ENCODE results near the gene SNED1.

The SNED1 gene

DNA sequence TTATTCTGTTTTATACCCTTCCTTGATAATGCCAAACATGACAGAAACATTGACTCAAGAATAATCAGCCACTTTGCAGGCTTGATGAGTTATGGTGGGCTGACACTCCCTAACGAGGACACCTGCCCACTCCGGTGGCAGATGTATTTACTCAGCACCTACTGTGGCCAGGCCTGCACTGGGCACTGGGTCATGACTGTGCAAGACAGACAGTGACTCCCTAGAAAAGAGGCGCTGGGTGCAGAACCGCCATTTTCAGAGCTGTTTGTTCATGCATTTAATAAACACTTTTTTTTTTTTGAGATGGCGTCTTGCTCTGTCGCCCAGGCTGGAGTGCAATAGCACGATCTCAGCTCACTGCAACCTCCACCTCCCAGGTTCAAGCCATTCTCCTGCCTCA is 32.5 kb downstream of the SNED1 start:
- DNase-seq, result no peak

DNA sequence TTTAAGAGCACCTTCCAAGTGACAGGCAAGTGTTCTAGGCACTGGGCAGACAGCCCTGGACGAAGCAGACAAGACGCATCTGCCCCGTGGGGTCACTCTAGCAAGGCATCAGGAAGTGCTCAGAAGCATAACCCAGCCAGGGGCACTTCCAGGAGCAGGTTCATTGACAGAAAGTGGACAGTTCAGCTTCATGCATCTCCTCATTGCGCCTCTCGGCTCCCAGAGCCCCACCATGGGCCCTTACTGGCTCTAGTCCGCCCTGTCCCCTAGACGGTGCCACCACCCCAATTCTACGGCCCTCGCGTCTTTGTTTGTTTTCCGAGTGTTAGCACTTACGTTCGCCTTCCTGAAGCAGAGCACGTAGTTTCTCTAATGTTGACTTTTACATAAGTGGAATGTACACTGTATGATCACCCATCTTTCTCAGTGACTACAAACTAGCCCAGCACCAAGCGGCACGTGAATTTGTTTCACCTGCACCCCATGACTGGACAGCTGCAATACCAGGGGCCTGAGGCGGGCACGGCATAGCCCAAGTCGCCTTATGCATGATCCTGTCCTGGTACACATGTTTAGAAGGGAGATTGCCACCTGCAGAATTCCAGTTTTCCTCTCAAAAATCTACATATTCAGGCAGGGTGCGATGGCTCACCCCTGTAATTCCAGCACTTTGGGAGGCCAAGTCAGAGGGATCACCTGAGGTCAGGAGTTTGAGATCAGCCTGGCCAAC is 33.2 kb downstream of the SNED1 start:
- DNase-seq, result no peak

DNA sequence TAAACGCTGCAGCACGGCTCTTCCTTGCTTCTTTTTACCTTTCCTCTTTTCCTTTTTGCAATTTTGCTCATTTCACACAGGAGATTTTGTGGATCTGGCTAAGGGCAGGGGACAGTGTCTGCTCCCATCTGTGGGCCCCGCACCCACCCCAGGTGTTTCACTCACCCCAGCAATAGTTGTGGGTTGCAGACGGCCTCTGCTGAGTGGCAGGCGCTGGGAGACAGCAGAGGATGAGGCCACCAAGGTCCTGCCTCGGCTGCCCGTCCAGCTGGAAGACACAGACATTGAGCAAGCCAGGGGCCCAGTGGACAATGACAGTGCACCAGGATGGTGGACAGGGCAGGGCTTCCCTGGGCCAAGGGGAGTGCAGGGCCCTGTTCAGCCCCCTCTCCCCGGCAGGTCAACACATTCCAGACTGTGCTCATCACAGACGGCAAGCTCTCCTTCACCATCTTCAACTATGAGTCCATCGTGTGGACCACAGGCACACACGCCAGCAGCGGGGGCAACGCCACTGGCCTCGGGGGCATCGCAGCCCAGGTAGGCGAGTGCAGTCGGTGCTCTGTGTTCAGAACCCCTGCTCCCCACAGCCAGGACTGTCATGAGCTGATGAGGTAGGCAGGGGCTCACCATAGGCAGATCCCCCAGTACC is 35.0 kb downstream of the SNED1 start:
- DNase-seq, result no peak

DNA sequence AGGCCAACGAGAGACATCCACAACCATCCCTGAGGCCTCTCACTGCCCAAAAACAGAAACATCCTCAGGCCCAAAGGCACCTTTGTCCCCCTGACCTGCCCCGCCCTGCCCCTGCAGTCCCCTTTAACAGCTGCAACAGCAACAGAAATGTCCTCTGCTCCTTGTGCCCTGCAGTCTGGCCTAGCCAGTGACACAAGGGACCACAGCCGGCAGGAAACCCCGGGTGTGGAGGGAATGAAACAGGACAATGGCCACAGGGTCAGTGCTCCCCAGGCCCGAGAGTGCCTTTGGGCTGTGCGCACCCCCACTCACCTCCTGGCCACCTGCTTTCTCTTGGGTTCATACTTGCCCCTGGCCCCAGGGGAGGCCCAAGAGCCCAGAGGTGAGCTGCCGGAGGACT is 35.6 kb downstream of the SNED1 start:
- DNase-seq, result no peak

DNA sequence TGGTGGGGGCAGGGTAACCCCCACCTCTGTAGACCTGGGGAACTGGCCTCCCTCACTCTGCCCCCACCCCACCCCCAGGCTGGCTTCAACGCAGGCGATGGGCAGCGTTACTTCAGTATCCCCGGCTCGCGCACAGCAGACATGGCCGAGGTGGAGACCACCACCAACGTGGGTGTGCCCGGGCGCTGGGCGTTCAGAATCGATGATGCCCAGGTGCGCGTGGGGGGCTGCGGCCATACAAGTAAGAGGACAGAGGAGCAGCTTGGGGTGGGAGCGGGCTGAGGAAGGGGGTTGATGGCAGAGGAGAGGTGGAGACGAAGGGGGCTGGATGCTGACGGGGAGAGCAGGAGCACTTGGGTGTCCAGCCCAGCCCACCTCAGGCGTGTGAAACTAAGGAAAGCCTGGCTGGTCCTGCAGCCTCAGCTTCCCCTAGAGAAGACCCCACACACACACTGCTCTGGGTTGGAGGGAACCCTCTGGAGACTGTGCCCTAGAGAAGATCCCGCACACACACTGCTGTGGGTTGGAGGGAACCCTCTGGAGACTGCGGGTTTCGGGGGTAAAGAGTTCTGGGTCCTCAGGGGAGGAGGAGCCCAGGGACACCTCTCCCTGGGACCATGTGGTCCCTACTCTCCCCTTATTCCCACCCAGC is 36.2 kb downstream of the SNED1 start:
- no peak for DNase-seq

DNA sequence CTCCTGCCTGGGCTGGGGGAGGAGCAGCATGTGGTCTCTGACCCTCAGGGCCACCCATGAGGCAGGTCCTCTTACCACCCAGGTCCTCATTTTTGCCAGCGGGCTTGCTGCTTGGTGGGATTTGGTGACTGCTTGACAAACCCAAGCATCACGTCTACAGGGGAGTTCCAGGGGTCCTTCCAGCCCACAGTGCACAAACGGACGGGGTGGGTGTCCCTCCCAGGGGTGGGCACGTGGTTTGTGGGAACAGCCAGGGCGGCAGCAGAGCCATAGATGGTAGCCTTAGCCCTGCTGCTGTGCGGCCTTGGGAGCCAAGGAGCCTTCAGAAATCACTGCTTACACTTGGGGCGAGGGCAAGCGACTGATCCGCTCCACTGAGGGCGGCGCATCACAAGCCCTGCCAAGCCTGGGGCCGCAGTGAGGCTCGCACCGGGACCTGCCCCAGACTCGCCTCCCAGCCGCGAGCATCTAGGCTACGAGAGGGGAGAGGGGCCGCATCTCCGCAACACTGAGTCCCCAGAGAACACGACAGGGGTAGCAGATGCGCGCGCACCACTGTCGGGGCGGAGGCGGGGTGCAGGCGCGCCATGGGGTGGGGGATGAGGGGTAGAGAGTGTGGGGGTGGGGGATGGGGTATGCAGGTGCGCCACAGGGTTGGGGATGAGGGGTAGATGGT is 36.9 kb downstream of the SNED1 start:
- no peak for DNase-seq

DNA sequence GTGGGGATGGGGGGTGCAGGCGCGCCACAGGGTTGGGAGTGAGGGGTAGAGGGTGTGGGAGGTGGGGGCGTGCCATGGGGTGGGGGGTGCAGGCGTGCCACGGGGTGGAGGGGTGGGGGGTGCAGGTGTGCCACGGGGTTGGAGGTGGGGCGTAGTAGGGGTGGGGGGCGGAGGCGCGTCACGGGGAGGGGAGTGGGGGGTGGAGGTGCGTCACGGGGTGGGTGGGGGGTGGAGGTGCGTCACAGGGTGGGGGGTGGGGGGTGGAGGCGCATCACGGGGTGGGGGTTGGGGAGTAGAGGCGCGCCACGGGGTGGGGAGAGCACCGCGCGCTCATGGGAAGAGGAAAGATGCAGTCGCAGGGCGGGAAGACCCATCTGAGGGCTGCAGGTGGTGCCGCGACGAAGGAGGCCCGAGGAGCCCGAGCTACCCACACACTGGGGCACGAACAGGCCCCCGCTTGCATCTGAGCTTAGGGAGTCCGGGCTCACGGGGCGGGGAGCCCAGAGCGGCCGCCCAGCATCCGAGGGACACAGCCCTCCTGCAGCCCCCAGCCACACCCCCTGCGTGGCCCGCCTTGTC is 37.5 kb downstream of the SNED1 start:
- DNase-seq, result no peak

DNA sequence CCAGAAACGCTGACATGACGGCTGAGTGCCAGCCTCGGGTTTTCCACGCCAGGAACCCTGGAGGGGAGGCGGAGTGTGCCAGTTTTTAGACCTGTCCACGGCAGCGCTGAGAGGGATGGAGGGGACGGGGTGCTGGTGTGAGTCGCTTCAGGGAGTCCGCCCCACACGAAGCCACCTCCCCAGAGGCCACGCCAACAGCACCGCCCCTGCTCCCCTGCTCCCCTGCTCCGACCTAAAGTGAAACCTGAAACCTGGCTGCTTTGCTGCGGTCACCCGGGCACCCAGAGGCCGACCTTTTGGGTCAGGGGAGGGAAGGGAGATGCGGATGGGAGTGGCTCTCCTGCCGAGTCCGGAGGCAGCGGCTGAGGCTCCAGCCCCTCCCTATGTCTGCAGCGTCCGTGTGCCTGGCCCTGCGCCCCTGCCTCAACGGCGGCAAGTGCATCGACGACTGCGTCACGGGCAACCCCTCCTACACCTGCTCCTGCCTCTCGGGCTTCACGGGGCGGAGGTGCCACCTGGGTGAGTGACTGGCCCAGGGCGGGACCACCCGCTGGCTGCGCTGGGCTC is 38.1 kb downstream of the SNED1 start:
- no peak for DNase-seq

DNA sequence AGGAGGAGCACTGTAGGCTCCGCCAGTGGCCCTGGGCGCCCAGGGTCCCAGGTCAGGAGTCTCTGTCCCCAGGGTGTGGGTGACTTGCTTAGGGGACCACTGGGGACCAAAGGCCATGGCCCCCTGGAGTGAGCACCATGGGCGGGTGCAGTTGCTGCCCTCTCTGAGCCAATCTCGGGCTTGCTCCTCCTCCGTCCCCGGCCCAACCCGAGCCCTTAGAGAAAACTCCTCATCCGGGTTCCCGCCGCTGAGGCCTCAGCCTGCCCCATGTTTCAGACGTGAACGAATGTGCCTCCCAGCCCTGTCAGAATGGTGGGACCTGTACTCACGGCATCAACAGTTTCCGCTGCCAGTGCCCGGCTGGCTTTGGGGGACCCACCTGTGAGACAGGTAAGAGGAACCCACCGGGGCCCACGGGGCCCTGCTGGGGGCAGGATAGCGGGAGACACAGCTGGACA is 38.6 kb downstream of the SNED1 start:
- DNase-seq, result no peak

DNA sequence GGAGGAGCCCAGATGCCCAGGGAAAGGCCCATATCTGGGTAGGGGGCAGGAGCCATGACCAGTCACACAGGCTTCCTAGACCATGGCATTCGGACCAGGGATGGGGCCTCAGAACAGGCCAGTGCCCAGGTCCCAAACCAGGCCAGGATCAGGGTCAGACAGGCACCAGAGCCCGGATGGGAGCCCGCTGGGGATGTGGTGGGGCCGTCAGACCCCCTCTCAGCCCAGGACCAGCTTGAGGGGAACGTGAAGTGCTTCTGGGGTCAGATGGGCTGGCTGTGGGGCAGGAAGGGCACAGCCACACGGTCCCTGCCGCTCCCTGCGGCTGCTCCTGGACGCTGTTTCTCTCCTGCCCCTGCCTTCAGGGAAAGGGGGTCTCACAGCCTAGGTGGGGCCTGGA is 39.1 kb downstream of the SNED1 start:
- no peak for DNase-seq

DNA sequence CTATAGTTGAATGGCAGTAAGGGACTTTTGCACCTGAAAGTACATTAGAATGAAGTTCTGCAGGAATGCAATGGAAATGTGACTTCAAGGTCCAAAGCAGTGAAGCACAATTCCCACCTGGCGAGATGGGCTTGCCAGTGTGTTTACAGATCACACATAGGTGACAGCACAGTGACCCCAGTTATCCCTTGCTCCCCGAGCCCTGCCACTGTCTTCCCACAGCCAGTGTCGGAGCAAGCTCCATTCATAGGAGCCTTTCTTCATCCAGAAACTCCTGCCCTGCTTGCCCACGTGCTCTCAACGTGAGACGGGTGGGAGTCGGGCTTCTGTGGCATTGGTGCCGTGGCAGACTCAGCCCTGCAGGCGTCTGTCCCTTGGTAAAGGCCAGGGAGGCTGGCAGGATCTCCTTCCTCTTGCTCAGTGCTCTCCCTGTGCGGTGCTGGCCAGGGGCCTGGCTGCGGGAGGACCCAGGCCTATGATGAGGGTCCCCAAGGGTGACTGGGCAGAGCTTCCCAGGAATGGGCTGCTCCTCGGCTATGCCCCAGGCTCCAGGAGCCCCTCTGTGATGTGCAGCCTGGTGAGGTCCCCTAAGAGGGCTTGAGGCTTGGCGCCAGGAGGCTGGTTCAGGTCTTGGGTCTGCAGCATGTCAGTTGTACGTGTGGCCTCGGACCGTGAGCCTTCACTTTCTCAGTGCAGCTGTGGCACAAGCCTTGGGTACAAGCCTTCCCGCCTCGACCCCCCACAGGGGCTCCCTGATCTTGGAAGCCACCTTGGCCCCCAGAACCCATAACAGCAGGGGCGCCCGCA is 40.2 kb downstream of the SNED1 start:
- no peak for DNase-seq

DNA sequence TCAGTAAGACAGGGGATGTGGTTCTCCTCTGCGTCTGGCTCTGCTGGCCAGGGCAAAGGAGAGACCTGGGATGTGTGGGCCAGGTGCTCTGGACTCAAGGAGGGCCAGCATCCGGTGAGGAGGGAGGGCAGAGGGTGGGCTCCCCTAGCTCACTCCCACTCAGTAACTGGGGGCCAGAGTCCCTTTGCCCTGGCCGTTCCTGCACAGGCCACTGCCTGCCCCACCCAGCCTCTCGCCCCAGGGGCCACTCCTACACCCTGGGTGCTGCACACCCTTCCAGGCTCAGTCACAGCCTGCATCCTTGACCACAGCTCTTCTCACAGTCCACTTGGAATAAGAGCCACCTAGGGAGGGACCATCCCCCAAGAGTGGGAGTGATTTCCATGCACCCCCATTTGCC is 41.0 kb downstream of the SNED1 start:
- no peak for DNase-seq

DNA sequence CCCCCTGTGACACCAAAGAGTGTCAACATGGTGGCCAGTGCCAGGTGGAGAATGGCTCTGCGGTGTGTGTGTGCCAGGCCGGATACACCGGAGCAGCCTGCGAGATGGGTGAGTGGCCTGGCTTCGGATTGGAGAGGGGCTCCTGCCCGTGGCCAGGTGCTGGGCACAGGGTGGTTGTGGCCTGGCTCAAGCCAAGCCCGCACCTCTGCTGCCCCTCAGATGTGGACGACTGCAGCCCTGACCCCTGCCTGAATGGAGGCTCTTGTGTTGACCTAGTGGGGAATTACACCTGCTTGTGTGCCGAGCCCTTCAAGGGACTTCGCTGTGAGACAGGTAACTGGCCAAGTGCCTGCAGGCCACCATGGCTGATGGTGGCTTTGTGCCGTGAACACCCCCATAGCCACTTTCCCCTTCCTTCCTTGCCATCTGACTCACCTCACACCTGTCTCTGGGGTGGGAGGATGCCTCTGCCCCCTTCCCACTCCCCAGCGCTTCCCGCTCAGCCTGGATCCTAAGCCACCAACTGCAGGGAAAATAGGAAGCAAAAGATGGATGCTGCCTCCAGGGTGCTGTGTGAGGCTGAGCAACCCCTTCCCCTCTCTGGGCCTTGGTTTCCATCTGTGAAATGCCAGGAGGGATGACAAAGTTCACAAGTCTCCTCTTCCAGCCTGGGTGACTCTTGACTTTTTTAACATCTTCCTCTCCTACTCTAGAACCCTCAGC is 41.8 kb downstream of the SNED1 start:
- no peak for DNase-seq

DNA sequence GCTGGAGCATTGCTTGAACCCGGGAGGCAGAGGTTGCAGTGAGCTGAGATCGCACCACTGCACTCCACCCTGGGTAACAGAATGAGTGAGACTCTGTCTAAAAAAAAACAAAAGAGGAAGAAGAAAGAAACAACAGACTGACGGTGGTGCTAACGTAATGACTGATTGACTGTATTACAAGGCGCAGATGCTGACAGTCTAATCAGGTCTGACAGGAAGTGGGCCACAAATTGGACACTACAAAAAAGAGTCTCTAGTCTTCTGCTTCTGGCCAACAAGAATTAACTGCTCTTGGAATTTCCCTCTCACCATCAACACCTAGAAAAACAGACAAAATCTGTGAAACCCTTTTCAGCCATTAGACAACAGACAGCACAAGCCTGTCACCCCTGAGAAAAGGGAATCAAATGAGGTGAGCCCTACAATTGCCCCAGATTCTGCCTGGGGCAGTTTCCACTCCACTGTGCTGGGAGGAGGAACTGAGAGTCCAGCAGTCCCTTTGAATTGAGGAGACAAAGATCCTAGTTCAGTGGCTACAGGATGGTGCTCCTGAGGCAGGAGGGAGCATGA is 43.3 kb downstream of the SNED1 start:
- no peak for DNase-seq

DNA sequence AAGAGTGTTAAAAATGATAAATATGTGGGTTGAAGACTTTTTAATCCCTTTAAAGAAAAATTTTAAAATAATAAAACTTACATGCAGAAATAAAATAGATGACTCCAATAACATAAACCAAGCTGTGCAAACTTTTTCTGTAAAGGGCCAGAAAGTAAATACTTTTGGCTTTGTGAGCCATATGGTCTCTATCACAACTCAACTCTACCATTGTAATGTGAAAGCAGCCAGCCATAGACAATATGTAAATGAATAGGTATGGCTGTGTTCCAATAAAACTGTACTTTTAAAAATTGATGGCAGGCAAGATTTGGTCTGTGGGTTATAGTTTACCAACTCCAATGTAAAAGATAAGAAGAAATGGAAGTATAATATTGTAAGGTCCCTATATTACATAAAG is 45.2 kb downstream of the SNED1 start:
- DNase-seq, result no peak

DNA sequence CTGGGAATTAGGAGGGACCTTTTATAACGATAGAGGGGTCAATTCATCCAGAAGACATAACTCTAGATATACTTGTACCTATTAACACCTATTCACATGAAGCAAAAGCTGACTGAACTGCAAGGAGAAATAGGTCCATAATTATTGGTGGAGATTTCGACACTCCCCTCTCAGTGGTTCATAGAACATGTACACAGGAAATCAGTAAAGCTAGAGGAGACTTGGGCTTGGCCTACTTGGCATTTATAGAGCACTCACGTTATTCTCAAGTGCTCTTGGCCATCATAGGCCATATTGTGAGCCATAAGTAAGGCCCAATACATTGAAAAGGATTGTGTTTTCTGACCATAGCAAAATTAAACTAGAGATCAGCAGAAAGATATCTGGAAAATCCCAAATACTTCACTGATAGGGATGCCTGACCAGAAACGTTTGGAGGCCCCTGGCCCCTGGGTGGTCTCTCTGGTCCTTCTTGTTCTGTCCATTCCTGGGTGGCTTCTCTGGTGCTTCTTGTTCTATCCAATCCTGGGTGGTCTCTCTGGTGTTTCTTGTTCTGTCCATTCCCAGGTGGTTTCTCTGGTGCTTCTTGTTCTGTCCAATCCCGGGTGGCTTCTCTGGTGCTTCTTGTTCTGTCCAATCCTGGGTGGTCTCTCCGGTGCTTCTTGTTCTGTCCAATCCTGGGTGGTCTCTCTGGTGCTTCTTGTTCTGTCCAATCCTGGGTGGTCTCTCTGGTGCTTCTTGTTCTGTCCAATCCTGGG is 49.0 kb downstream of the SNED1 start:
- DNase-seq, result no peak

DNA sequence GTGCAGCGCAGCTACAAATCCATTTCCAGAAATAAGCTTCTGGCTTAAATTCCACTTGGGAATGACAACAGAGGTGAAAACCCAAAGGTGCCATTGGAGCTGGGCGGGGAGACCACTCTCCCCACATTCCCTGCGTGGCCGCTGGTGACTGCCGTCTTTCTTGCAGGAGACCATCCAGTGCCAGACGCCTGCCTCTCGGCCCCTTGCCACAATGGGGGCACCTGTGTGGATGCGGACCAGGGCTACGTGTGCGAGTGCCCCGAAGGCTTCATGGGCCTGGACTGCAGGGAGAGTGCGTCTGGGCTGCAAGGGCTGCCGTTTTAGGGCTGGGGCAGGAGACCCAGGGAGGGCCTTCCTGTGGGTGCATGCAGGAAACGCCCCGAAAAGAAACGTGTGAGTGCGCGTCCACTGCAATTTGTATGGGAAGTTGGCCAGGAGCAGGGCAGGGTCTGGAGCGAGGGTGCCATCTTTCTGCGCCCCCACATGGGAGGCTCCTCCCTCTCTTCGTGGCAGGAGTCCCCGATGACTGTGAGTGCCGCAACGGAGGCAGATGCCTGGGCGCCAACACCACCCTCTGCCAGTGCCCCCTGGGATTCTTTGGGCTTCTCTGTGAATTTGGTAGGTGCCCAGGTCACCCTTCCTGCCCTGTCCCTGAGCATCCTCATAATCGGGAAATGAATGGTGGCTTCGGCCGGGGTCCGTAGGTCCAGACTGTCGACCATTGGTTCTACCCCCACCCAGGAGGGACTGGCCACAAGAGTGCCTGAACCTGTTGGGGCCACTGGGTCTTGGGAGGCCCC is 49.9 kb downstream of the SNED1 start:
- DNase-seq, result no peak

DNA sequence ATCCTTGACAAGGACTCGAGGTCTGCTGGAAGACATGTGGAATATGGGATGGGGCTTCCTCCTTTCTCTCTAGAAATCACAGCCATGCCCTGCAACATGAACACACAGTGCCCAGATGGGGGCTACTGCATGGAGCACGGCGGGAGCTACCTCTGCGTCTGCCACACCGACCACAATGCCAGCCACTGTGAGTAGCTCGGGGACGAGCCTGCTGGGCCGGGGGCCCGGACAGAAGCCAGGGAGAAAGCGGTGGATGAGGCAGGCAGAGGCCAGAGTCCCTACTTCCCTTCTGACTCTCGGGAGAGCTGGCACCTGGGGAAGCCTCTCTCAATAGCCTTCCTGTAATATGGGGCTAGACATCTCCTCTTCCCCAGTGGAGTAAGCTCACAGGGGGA is 50.5 kb downstream of the SNED1 start:
- no peak for DNase-seq
